Embryonic facial prominence (tissue), 1 donor: ENCODE data around the gene KRTAP5-4.
A peak's percentile ranks its signal among the peaks of the same experiment; 100 is the strongest.
"Not testable (repeated sequence)": the region's sequence is repeated elsewhere in the genome, so short reads cannot be mapped to it uniquely, and the experiment has no call there.

Experiments used
- DNase-seq: peaks from one replicate; pipeline ENCODE4 v3.0.0-alpha.2; 2016; ENCODE audit errors: extremely low spot score

The KRTAP5-4 gene

DNA sequence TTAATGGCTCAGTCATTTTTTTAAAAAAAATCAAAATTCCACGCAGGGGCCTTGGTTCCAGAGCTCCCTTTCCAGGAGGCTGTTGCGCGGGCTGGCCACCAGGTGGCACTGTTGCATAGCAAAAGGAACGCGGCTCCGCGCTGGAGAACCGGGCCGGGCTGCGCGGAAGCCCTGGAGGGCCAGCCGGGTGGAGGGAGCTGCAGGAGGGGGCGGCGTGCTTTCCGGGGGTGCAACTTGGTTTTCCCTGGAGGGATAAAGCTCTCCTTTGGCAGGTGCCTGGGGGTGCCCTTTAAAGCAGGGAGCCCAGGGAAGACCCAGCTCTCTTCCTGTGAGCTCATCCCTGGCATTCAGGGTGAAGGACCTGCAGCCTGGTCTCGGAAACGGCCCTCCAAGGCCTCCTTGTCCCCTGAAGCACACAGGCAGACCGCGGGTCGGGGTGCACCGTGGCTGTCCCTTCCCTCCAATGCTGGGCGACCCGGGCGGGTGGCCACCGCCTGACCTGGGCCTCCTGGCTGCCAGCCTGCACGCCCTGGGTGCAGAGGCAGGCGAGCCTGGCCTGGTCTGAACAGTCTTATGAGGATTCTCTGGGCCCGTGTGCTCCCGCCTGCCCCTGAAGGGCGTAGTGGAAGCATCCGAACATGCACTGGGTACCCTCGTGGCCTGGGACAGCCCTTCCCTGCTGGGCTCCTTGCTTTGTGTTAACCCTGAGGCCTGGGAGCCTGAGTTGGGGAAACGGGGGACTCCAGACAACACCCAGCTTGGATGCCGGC, 31.0 kb upstream of the KRTAP5-4 start:
- DNase-seq = peak; percentile 35

DNA sequence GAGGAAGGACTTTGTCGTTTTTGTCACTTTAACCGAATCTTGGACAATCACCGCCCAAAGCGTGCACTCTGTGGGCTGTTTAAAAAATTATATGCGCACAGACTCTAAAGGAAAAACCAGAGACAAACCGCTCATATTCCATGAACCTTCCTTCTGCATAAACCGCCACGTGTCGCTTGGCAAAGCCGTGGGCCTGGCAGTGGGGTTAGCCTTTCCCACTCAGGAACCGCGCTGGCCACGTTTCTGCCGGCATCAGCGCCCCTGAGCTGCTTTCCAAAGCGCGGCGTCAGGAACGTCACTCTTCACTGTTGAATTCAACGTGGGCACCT, 30.5 kb upstream of the KRTAP5-4 start:
- no peak for DNase-seq

DNA sequence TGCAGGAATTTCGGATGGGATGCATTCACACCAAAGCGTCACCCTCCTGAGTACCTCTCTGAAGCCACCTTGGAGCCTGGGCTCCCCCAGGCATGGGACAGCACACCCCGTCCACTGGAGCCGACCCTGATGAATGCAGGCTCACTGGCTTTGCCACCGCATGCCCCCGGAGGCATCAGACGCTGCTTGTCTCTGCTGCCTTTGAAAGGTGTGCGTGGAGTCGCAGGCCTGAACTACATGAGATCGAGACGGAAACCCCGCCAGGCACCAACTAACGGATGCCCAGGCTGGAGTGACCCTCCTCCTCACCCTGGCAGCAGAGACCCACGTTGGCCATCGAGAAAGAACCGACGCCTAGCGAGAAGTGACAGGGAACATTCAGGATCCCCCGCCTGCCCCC, 30.1 kb upstream of the KRTAP5-4 start:
- DNase-seq = no peak

DNA sequence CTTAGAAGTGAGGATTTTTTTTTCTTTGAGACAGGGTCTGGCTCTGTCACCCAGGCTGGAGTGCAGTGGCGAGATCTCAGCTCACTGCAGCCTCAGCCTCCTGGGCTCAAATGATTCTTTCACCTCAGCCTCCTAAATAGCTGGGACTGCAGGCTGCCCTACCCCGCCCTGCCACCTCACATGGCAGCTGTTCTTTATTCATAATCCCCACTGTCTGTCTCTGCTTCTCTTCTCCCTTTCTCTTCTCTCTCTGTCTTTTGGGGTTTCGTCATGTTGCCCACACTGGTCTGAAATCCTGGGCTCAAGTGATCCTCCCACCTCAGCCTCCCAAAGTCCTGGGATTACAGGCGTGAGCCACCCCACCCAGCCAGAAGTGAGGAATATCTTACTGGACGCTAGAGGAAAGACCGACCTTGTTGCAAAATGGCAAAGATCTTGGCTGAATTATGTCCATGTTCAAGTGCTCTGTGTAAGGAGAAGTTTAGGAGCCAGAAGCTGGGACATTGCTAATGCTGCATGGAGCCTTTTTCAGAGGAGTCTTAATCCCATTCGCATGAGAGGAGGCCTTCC, 29.6 kb upstream of the KRTAP5-4 start:
- DNase-seq = no peak

- no peak for DNase-seq
These were observed 29.0 kb upstream of the KRTAP5-4 start for GRCh38 chr11:1650918-1651262.

GRCh38 chr11:1650034-1650917, 28.3 kb upstream of the KRTAP5-4 start:
- no peak for DNase-seq

- DNase-seq = no peak
These were observed 26.9 kb upstream of the KRTAP5-4 start for GRCh38 chr11:1648653-1649420.

DNA sequence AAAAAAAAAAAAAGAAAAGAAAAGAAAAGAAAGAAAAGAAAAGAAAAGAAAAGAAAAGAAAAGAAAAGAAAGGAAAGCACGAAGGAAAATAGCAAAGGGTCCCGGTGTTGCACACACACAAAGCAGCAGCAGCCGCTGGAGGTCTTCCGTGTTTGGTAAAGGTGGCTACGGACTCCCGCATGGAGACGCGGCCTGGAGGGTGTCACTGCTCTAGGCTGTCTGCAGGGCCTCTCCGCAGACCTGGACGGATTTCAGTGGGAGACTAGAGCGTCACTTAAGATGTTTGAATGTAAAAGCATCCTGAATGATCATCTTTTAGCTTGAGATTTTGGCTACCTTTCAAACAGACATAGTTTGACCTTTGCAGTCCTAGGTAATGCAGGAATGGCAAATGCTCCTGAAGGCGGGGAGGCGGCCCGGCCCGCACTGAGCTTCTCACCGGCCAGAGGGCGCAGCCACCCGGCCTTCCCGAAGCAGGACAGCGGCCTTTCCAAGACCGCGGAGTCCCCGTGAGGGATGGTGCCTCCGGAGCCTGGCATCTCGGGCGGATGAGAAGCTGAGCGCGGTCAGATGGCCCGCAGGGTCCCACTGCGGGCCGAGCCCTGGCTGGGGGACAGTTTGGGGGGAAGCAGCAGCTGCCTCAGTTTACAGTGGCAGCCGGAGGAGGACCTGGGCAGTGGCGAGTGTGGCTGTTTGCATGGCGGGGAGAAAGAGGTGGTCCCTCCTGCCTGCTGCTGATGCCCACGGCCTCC, 26.1 kb upstream of the KRTAP5-4 start:
- no peak for DNase-seq

- DNase-seq = not testable (repeated sequence)
These were observed 24.6 kb upstream of the KRTAP5-4 start for GRCh38 chr11:1646540-1646939.

GRCh38 chr11:1645357-1645821, 23.5 kb upstream of the KRTAP5-4 start:
- DNase-seq = no peak

DNA sequence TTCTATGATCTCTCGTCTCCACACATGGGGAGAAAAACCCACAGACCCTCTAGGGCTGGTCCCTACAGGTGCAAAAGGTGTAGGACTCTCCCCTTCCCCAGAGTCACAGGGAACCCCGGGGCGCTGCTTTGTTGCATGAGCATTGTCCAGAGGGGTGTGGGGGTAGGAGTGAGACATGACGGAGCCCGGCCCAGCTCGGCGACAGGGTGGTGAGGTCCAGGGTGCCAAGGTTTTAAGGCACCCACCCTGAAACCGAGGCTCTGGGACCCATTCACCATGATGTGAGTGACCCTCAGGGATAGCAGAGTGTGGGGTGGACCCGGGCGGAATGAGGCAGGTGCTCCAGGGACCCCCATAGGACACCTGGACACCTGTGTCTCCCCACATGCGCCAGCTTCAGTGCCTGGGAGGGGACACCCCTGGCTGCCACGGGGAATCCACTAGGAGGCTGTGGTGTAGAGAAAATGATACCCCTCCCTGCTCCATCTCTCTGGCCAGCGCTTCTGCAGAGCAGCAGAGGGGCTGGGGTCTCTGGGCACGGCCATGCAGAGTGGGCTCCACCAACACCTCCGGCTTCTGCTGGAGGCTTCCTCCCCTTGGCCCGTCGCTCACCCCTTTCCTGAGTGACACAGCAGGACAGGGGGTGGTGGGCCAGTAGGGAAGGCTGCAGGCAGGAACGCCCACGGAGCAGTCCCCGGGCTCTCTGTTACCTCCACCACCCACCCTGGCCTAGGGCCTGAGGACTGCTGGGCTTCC, 22.8 kb upstream of the KRTAP5-4 start:
- DNase-seq = no peak

DNA sequence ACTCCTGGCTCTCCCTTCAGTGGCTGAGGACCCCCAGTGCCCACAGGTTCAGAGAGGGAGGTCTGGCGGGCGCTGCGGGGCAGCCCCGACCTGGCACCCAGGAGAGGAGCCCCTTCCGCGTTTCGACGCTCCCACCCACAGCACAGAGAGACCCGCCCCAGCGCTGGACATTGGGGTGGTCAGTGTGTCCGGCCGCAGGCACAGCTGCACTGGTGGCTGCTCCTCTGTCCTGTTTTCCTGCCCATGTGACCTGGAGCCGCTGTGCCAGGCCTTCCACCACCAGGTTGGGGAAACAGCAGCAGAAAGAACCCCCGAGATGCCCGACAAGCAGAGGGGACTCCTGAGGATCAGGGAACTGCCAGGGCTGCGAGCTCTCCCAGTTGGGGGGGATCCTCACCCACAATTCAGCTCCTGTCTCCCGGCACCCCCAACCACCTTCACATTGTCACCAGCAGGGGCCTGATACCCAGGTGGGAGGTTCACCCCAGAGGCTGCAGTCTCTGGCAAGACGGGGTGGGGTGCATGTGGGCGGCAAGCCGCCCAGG, 21.3 kb upstream of the KRTAP5-4 start:
- DNase-seq = no peak

DNA sequence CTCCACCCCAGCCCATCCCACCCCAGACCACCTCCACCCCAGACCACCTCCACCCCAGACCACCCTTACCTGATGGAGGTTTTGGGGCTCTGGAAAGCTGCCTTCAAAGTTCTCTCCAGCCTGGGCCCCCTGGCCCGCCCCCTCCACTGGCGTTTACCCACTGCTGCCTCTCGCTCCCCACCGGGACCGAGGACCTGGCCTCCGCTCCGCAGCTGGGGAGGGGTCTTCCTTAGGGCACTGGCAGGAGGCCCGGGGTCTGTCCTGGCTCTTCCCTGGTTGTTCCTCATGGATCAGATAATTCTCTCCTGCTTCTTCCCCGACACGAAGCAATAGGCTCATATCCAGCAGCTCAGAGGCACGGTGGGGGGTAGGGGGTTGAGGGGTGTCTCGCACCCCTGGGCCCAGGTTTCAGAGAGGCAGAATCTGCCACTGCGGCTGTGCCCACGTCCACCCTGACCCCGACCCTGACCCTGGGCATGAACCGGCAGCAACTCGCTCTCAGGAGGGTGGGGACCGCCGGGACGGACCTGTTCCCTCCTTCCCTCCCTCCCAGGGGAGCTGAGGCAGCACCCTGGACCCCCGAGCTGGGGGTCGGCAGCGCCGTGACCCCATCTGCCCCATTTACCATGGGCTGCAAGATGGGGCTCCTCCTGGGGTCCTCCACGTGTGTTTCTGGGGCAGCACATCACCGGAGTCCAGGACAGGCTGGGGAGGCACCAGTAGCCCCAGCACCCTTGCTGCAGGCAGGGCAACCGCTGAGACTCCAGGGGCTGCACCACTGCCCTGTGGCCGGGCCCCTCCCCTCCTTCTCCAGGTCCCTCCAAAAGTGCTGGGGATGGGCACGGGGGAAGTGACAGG, 20.6 kb upstream of the KRTAP5-4 start:
- DNase-seq = no peak

DNA sequence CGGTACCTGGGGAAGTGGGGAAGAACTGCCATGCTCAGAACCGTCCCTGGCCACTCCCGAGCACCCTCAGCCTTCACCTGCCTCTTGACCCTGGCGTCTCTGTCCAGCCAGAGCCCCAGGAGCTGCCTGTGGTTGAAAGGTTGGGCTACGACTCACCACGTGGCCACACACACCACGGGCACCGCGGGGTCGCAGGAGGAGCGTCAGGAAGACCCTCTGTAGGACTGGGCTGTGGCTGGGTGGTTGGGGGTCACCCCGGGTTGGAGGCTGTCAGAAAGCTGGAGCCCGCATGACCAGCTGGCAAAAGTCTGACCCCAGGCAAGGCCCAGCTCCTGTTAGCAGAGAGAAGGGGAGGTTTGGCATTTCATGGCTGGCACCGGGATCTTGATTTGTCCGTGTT, 19.2 kb upstream of the KRTAP5-4 start:
- DNase-seq = no peak

DNA sequence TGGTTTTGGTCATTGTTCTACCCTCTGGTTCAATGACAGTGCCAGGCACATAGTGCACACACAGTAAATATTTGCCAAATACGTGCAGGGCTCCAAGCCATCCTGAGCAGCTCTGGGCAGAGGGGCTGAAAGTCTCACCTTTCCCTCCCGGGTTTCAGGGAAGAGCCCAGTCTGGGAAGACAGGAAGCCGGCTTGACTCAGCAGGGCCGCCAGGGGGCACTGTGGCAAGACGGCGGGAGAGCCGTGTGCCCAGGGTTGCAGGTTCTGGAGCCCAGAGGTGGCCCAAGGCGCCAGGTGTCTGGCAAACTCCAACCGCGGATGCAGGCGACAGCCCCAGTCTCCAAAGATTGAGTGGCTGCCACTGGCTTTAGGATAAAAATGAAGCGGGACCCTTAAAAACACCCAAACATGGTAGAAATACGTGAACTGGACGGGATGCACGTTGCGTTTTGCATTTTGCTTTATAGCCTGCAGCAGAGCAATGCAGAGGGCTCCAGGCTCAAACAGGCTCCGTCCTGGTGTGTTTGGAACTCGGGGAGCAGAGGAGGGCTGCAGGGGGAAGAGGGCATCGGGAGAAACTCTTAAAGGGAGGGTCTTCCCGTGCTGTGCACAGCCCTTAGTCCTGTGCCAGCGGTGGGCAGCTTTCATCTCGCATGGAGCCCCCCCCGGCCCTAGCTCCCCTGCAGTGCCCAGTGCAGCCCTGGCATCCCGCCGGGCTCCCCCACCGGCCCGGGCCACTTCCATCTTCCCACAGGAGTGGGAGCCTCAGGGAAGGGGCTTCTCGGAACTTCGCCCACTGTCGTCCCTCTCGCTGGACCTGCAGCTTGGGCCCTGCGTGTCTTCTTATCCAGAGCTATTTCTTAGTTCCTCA, 18.4 kb upstream of the KRTAP5-4 start:
- DNase-seq = no peak

GRCh38 chr11:1639666-1640065, 17.7 kb upstream of the KRTAP5-4 start:
- DNase-seq = no peak

- no peak for DNase-seq
These were observed 17.2 kb upstream of the KRTAP5-4 start for GRCh38 chr11:1639102-1639620.

DNA sequence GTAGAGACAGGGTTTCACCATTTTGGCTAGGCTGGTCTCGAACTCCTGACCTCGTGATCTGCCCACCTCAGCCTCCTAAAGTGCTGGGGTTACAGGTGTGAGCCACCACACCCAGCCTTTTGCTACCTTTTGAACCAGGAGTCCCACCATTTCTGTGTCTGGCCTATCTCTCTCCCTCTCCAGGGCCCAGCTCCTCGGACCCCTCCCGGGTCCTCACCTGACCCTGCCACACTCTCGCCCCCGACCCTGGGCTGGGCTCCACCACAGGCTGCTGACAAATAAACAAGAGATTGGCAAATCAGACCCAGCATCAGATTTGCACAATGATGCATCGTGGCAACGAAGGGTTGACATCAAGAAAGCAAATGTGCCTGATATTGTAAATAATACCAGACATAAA, 16.4 kb upstream of the KRTAP5-4 start:
- no peak for DNase-seq
